Upper lobe of left lung (tissue), 4 donors: ENCODE results near the gene LAMA2.

Source experiments
- CTCF ChIP-seq, 6 experiments: fragments of 450-650 bp in 4 of 6; fragments of 200-600 bp in 2 of 6; sonication (generic) in 2 of 6; IDR thresholded peaks; one replicate each; pipeline ENCODE4 v1.5.1; 2016 to 2019; ENCODE audit warnings: antibody characterized with exemption in 6 of 6
- EP300 ChIP-seq, 4 donors: sonication (generic); formaldehyde crosslinking; IDR thresholded peaks; one replicate each; pipeline ENCODE4 v1.5.1; 2017; ENCODE audit warnings: antibody characterized with exemption in 4 of 4, control low read depth in 2 of 4
- POLR2A ChIP-seq, 4 donors: fragments of 450-650 bp; IDR thresholded peaks; one replicate each; pipeline ENCODE4 v1.5.1; 2016 to 2017; ENCODE audit warnings: antibody characterized with exemption in 4 of 4, mild to moderate bottlenecking in 2 of 4
- POLR2AphosphoS5 ChIP-seq, 2 donors: sonication (generic); formaldehyde crosslinking; IDR thresholded peaks; one replicate each; pipeline ENCODE4 v1.5.1; 2017; ENCODE audit warnings: antibody characterized with exemption in 2 of 2

DNA sequence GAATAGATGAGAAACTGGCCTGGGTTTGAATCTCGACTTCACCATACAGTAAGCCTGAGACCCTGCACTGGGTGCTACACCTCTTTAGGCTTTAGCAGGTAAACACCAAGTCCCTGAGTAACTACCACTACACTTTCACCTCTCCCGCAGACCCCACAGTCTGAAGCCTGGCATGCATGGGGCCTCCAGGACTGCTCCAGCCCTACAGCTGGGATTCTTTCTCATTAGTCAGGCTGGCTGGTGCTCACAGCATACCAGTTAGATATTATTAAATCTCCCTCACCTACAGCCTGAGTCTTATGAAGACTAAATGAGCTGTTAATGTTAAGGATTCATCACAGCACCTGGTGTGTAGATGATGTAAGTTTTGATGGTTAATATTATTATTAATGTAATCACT is 438.4 kb downstream of the LAMA2 start:
- TF ChIP-seq EP300 (IDR thresholded peaks at IDR 0.05) (no peak), CTCF (IDR thresholded peaks at IDR 0.05) (no peak), POLR2A (IDR thresholded peaks at IDR 0.05) (no peak), POLR2AphosphoS5 (IDR thresholded peaks at IDR 0.05) (no peak)
